IMR-90 (cell line): Measurements from ENCODE around the gene MACO1. TPM values are rescaled to one million over a fixed set of nuclear protein-coding genes. Genes with fewer than 3 reads are reported as not detected.

Source experiments
- ATAC-seq: fragments of 200-7000 bp; cut with Tn5 transposase; 2 replicates; pipeline ENCODE4 v1.9.1; 2020; ENCODE audit warnings: low read depth, mild to moderate bottlenecking, moderate library complexity
- BruUV-seq: library from RNA; stranded (reverse); fragments of 400-500 nt; replicated peaks from 2 replicates; lab custom pipeline; 2021; lab: Mats Ljungman, UMichigan
- CTCF ChIA-PET: fragments of 300-600 bp; formaldehyde crosslinking; extraction: SDS; loops from one replicate; lab custom pipeline; 2021; ENCODE audit warnings: antibody characterized with exemption; lab: Yijun Ruan, JAX
- POLR2A ChIA-PET: fragments of 300-600 bp; sonication (Branson Sonifier 250); formaldehyde crosslinking; loops from one replicate; lab custom pipeline; 2022; ENCODE audit warnings: antibody characterized with exemption; ENCODE audit not compliant: unreplicated experiment; lab: Charles Lee
- DNase-seq: peaks from one replicate; pipeline ENCODE4 v3.0.0; 2013
- H2AFZ ChIP-seq: replicated peaks from 2 replicates; pipeline ENCODE3; 2013; ENCODE audit warnings: low read length, mild to moderate bottlenecking; ENCODE audit not compliant: poor library complexity
- H2AK5ac ChIP-seq: 2 replicates; pipeline ENCODE4 v1.6.1; 2013; ENCODE audit warnings: low read depth, low read length, inconsistent platforms
- H2AK9ac ChIP-seq: replicated peaks from 2 replicates; pipeline ENCODE3; 2013; ENCODE audit warnings: mild to moderate bottlenecking, low read depth, low read length, moderate library complexity; ENCODE audit not compliant: poor library complexity
- H2BK120ac ChIP-seq: 2 replicates; pipeline ENCODE4 v1.6.1; 2013; ENCODE audit warnings: low read depth, low read length, inconsistent platforms
- H2BK15ac ChIP-seq: 3 replicates; pipeline ENCODE4 v1.6.1; 2013; ENCODE audit warnings: low read depth, low read length, inconsistent platforms
- H2BK20ac ChIP-seq: 2 replicates; pipeline ENCODE4 v1.6.1; 2013; ENCODE audit warnings: low read depth, mild to moderate bottlenecking, inconsistent platforms, low read length, moderate library complexity
- H2BK5ac ChIP-seq: 2 replicates; pipeline ENCODE4 v1.6.1; 2013; ENCODE audit warnings: mild to moderate bottlenecking, low read depth, low read length, inconsistent platforms; ENCODE audit not compliant: poor library complexity, severe bottlenecking
- H3K14ac ChIP-seq: replicated peaks from 2 replicates; pipeline ENCODE4 v1.6.1; 2013; ENCODE audit warnings: low read depth, low read length, inconsistent platforms
- H3K18ac ChIP-seq: 2 replicates; pipeline ENCODE4 v1.6.1; 2013; ENCODE audit warnings: low read depth, low read length, control low read depth
- H3K23ac ChIP-seq: 2 replicates; pipeline ENCODE4 v1.6.1; 2013; ENCODE audit warnings: low read depth, low read length, inconsistent platforms
- H3K27ac ChIP-seq: 2 replicates; pipeline ENCODE4 v1.5.1; 2013; ENCODE audit warnings: mild to moderate bottlenecking, control low read depth, low read length; ENCODE audit not compliant: insufficient read depth
- H3K27me3 ChIP-seq: 2 replicates; pipeline ENCODE4 v1.6.1; 2013; ENCODE audit warnings: low read length; ENCODE audit not compliant: control insufficient read depth, insufficient read depth
- H3K36me3 ChIP-seq: 2 replicates; pipeline ENCODE4 v1.6.1; 2013; ENCODE audit warnings: low read length, mixed read lengths; ENCODE audit not compliant: control insufficient read depth, insufficient read depth
- H3K4ac ChIP-seq: 2 replicates; pipeline ENCODE4 v1.6.1; 2013; ENCODE audit warnings: low read depth, low read length, inconsistent platforms
- H3K4me1 ChIP-seq: 2 replicates; pipeline ENCODE4 v1.6.1; 2013; ENCODE audit warnings: low read length, mixed read lengths; ENCODE audit not compliant: control insufficient read depth, insufficient read depth
- H3K4me2 ChIP-seq: 2 replicates; pipeline ENCODE4 v1.6.1; 2013; ENCODE audit warnings: low read depth, mild to moderate bottlenecking, control low read depth, low read length, moderate library complexity
- H3K4me3 ChIP-seq: 2 replicates; pipeline ENCODE4 v1.5.1; 2013; ENCODE audit warnings: low read depth, mild to moderate bottlenecking, control low read depth, low read length, moderate library complexity; ENCODE audit not compliant: insufficient read depth
- H3K56ac ChIP-seq: 2 replicates; pipeline ENCODE4 v1.6.1; 2013; ENCODE audit warnings: low read length, inconsistent platforms; ENCODE audit not compliant: insufficient read depth; ENCODE audit errors: extremely low read depth
- H3K79me1 ChIP-seq, 2 experiments: 2 replicates each; pipeline ENCODE4 v1.6.1; 2013; ENCODE audit warnings: low read length in 2 of 2, inconsistent platforms in 1 of 2, low read depth in 1 of 2
- H3K9ac ChIP-seq: 2 replicates; pipeline ENCODE4 v1.6.1; 2013; ENCODE audit warnings: low read depth, low read length, control low read depth
- H3K9me1 ChIP-seq: 2 replicates; pipeline ENCODE4 v1.6.1; 2013; ENCODE audit warnings: low read length, inconsistent platforms; ENCODE audit not compliant: insufficient read depth
- H3K9me3 ChIP-seq: 2 replicates; pipeline ENCODE4 v1.6.1; 2013; ENCODE audit warnings: low read length; ENCODE audit not compliant: control insufficient read depth, insufficient read depth
- H4K20me1 ChIP-seq: 2 replicates; pipeline ENCODE4 v1.6.1; 2013; ENCODE audit warnings: low read length, inconsistent platforms; ENCODE audit not compliant: insufficient read depth
- H4K5ac ChIP-seq: 2 replicates; pipeline ENCODE4 v1.6.1; 2013; ENCODE audit warnings: mild to moderate bottlenecking, low read depth, low read length, control low read depth
- H4K8ac ChIP-seq, 2 experiments: 2 replicates each; pipeline ENCODE4 v1.6.1; 2013; ENCODE audit warnings: low read depth in 2 of 2, low read length in 2 of 2, control low read depth in 1 of 2, inconsistent platforms in 1 of 2
- H4K91ac ChIP-seq: 2 replicates; pipeline ENCODE4 v1.6.1; 2013; ENCODE audit warnings: low read depth, low read length, inconsistent platforms; ENCODE audit not compliant: insufficient read depth
- BHLHE40 ChIP-seq: fragments of 150-350 bp; IDR thresholded peaks from 2 replicates; pipeline ENCODE4 v1.6.1; 2016; ENCODE audit warnings: mild to moderate bottlenecking, low read depth, low read length
- CHD1 ChIP-seq: IDR thresholded peaks from 2 replicates; pipeline ENCODE4 v1.6.1; 2012; ENCODE audit warnings: low read depth, low read length, improper control_type of control experiment
- CTCF ChIP-seq: conservative IDR thresholded peaks from 2 replicates; pipeline ENCODE4 v1.5.1; 2012; ENCODE audit warnings: mild to moderate bottlenecking, low read depth, low read length, improper control_type of control experiment
- FOS ChIP-seq: fragments of 150-350 bp; IDR thresholded peaks from 2 replicates; pipeline ENCODE4 v1.6.1; 2016; ENCODE audit warnings: low read depth, low read length
- MAFK ChIP-seq: IDR thresholded peaks from 2 replicates; pipeline ENCODE4 v1.6.1; 2012; ENCODE audit warnings: low read depth, low read length, improper control_type of control experiment
- MAZ ChIP-seq: IDR thresholded peaks from 2 replicates; pipeline ENCODE4 v1.6.1; 2012; ENCODE audit warnings: low read depth, mild to moderate bottlenecking, low read length, improper control_type of control experiment, moderate library complexity, borderline replicate concordance
- MXI1 ChIP-seq: IDR thresholded peaks from 2 replicates; pipeline ENCODE4 v1.6.1; 2012; ENCODE audit warnings: low read depth, mild to moderate bottlenecking, low read length, moderate library complexity, borderline replicate concordance
- NFE2L2 ChIP-seq: fragments of 150-350 bp; IDR thresholded peaks from 2 replicates; pipeline ENCODE4 v1.6.1; 2016; ENCODE audit warnings: low read depth, mild to moderate bottlenecking, low read length
- POLR2A ChIP-seq: IDR thresholded peaks from 2 replicates; pipeline ENCODE4 v1.6.1; 2012; ENCODE audit warnings: mild to moderate bottlenecking, low read depth, low read length
- RAD21 ChIP-seq: IDR thresholded peaks from 2 replicates; pipeline ENCODE4 v1.6.1; 2012; ENCODE audit warnings: low read length, improper control_type of control experiment
- RCOR1 ChIP-seq: IDR thresholded peaks from 2 replicates; pipeline ENCODE4 v1.6.1; 2012; ENCODE audit warnings: mild to moderate bottlenecking, low read length, improper control_type of control experiment; ENCODE audit not compliant: insufficient replicate concordance
- RFX5 ChIP-seq: IDR thresholded peaks from 2 replicates; pipeline ENCODE4 v1.8.0; 2012; ENCODE audit warnings: low read depth, mild to moderate bottlenecking, low read length, moderate library complexity
- SMC3 ChIP-seq: fragments of 150-350 bp; IDR thresholded peaks from 2 replicates; pipeline ENCODE4 v1.6.1; 2016; ENCODE audit warnings: low read depth, mild to moderate bottlenecking, antibody characterized with exemption, low read length, moderate library complexity
- USF2 ChIP-seq: fragments of 150-350 bp; IDR thresholded peaks from 2 replicates; pipeline ENCODE4 v1.6.1; 2017; ENCODE audit warnings: mild to moderate bottlenecking, antibody characterized with exemption, low read length, low read depth
- WGBS, 2 experiments: methylation state at CpG; one replicate each; pipeline versions ENCODE4 v1.1.5 to v1.1.7; 2013; ENCODE audit warnings: missing lambda C conversion rate in 2 of 2; ENCODE audit not compliant: insufficient read length in 1 of 2; ENCODE audit errors: extremely low coverage in 2 of 2; 5-methylcytosine and 5-hydroxymethylcytosine counted together
- dilution Hi-C: fragments of 300-500 bp; cut with HindIII; formaldehyde crosslinking; loops from one replicate; pipeline ENCODE4 v1.14.3; 2018; ENCODE audit warnings: low sequenced_read_pairs; ENCODE audit not compliant: unreplicated experiment
- in situ Hi-C: fragments of 300-500 bp; cut with MboI; formaldehyde crosslinking; loops from 3 replicates; pipeline ENCODE4 v1.14.3; 2019; ENCODE audit warnings: low sequenced_read_pairs, inconsistent platforms, mixed read lengths
- intact Hi-C: fragments of 100-400 bp; cut with micrococcal nuclease; formaldehyde crosslinking; loops from 2 replicates; pipeline ENCODE4 v1.10.0; 2022
- polyA plus RNA-seq, 3 experiments: library from polyadenylated mRNA; depleted of rRNA; stranded (reverse); fragments of >200 nt; gene quantifications; 2 replicates each; pipeline ENCODE4 v1.2.3, GENCODE V29; 2012; ENCODE audit warnings: low replicate concordance in 1 of 3
- total RNA-seq: library from RNA; depleted of rRNA; stranded (reverse); fragments of >200 nt; gene quantifications from 2 replicates; pipeline ENCODE4 v1.2.3, GENCODE V29; 2012
- TF ChIP-seq, protein P1 (sequence below): fragments of 150-350 bp; IDR thresholded peaks from 2 replicates; pipeline ENCODE4 v1.6.1; 2016; ENCODE audit warnings: low read depth, mild to moderate bottlenecking, low read length, moderate library complexity, borderline replicate concordance

Gene MACO1
- total and polyA plus RNA-seq, 2 of the 4 experiments (the other 2 are of a cell fraction), result 6.8 to 12.7 TPM

DNA sequence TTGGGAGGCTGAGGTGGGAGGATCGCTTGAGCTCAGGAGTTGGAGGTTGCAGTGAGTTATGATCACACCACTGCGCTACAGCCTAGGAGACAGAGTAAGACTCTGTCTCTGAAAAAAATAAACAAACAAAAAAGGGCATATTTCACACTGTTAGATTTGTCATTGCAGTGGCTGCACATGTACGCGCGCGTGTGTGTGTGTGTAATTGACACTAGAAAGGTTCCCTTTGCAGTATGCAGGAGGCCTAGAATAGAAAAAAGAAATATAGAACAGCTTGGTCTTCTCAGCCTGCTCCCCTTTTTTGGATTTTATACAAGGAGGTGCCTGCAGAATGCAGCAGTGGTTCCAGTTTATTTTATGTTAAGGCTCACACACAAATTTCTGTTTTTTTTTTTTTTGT lies 8.6 kb downstream of the MACO1 start:
- H2AK9ac ChIP-seq, result no peak overlapping the region
- 100% methylated on average over 2 of the region's 6 CpGs; no CpG with 5 or more reads in 1 of the 2 experiments for WGBS, 2 experiments
- H4K91ac ChIP-seq, result no peak overlapping the region
- no peak overlapping the region for H3K56ac ChIP-seq
- H3K9me3 ChIP-seq, result no peaks in the 10 kb centered on the region
- H4K20me1 ChIP-seq, result peaks cover 36% of the 10 kb centered on the region
- H3K27me3 ChIP-seq, result no peaks in the 10 kb centered on the region
- H2AK5ac ChIP-seq, result no peak overlapping the region
- H3K79me1 ChIP-seq, result peaks cover 37 to 73% of the 10 kb centered on the region in 2 experiments
- TF ChIP-seq MAZ (no peak), MXI1 (no peak), CHD1 (no peak), MAFK (no peak), RCOR1 (no peak), RFX5 (no peak), USF2 (no peak), NFE2L2 (no peak), CTCF (no peak), RAD21 (no peak), POLR2A (no peak), SMC3 (no peak), BHLHE40 (no peak), FOS (no peak)
- TF ChIP-seq, protein P1, sequence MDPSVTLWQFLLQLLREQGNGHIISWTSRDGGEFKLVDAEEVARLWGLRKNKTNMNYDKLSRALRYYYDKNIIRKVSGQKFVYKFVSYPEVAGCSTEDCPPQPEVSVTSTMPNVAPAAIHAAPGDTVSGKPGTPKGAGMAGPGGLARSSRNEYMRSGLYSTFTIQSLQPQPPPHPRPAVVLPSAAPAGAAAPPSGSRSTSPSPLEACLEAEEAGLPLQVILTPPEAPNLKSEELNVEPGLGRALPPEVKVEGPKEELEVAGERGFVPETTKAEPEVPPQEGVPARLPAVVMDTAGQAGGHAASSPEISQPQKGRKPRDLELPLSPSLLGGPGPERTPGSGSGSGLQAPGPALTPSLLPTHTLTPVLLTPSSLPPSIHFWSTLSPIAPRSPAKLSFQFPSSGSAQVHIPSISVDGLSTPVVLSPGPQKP, result no peak
- no peak overlapping the region for H3K9ac ChIP-seq
- no peak overlapping the region for H4K5ac ChIP-seq
- H3K9me1 ChIP-seq, result no peaks in the 10 kb centered on the region; the same call in none of the 2 replicates
- no peak overlapping the region for H3K27ac ChIP-seq
- H2BK20ac ChIP-seq, result no peak overlapping the region
- no peak overlapping the region for H3K18ac ChIP-seq
- H3K4me3 ChIP-seq, result no peak overlapping the region
- no peak overlapping the region for H2BK120ac ChIP-seq
- no peak overlapping the region for H3K4ac ChIP-seq
- no TSS peak for BruUV-seq
- no peak for ATAC-seq
- POLR2A ChIA-PET, result no interaction called here
- in situ Hi-C loops (no loop called here), dilution Hi-C loops (no loop called here), intact Hi-C loops (loop anchor here (10.0 kb wide), 1 partner anchor 46 kb away; no protein-coding TSS in a partner anchor)
- H3K36me3 ChIP-seq, result peaks cover 2% of the 10 kb centered on the region; the same call in 1 of the 2 replicates
- CTCF ChIA-PET, result interaction anchor here (0.7 kb wide), 1 partner anchor 795 kb away, joined by 3 read pairs; the partner anchor contains the start of gene CEP85
- no peak overlapping the region for H4K8ac ChIP-seq
- peaks cover 7% of the 10 kb centered on the region for H3K4me1 ChIP-seq
- no peak overlapping the region for H2BK15ac ChIP-seq
- no peak overlapping the region for H2AFZ ChIP-seq
- H3K4me2 ChIP-seq, result no peak overlapping the region
- no peak overlapping the region for H3K14ac ChIP-seq
- DNase-seq, result no peak
- no peak overlapping the region for H2BK5ac ChIP-seq
- H3K23ac ChIP-seq, result no peak overlapping the region
